ENCODE data around the gene ZDHHC12.

The ZDHHC12 gene

DNA sequence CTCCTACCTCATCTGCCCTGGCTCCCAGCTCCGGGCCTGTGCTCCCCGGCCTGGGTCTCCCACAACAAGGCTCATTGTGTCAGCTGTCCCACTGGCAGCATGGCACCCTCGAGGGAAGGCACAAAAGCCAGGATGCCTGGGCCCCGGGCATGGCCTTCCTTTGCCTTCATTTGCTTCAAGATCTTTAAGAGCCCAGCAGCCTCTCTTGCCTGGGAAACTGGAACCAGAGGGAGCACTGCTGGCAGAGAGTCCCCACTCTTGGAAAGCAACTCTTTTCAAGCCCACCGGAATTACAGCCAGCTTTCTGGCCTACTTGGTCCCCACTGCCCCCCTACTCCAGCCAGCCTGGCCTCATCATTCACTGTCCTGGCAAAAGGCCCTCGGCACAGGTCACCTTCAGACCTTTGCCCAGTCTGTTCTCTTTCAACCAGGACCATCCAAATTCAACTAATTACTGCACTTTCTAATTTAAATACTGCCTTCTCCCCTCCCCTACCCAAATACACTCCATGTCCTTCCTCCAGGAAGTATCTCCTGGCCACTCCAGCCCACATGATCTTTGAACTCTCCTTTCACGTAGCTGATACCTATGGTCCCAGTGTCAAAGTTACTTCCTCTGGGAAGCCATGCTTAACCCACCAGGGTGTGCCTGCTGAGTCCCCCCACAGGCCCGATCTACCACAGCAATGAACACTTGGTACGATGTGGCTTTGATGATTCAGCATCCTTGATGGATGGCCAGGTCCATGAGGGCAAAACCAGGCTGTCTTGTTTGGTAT, 38.9 kb upstream of the ZDHHC12 start:
- Histone ChIP-seq H3K27me3 (replicated peaks; ENCODE audit: control insufficient read depth, insufficient read depth, low read length, poor library complexity, severe bottlenecking) (no peaks in the 10 kb centered on the region), H3K9me3 (ENCODE audit: control insufficient read depth, low read length) (no peaks in the 10 kb centered on the region), H3K4me1 (ENCODE audit: control insufficient read depth, insufficient read depth, low read length, poor library complexity, severe bottlenecking) (no peaks in the 10 kb centered on the region), H3K36me3 (ENCODE audit: control insufficient read depth, insufficient read depth, low read length) (peaks cover 1% of the 10 kb centered on the region), H3K27ac (ENCODE audit: insufficient read depth, low read length, poor library complexity, severe bottlenecking) (no peak overlapping the region), H3K4me3 (ENCODE audit: insufficient read depth, low read depth, low read length, poor library complexity, severe bottlenecking) (no peak overlapping the region)
- no peak for DNase-seq

- Histone ChIP-seq H3K4me1 (ENCODE audit: control insufficient read depth, insufficient read depth, low read length, poor library complexity, severe bottlenecking) (no peaks in the 10 kb centered on the region), H3K9me3 (ENCODE audit: control insufficient read depth, low read length) (no peaks in the 10 kb centered on the region), H3K27ac (ENCODE audit: insufficient read depth, low read length, poor library complexity, severe bottlenecking) (no peak overlapping the region), H3K27me3 (replicated peaks; ENCODE audit: control insufficient read depth, insufficient read depth, low read length, poor library complexity, severe bottlenecking) (no peaks in the 10 kb centered on the region), H3K36me3 (ENCODE audit: control insufficient read depth, insufficient read depth, low read length) (peaks cover 19% of the 10 kb centered on the region), H3K4me3 (ENCODE audit: insufficient read depth, low read depth, low read length, poor library complexity, severe bottlenecking) (no peak overlapping the region)
- no peak for DNase-seq
These were observed 33.7 kb upstream of the ZDHHC12 start for GRCh38 chr9:128757602-128758001.

- Histone ChIP-seq H3K27me3 (replicated peaks; ENCODE audit: control insufficient read depth, insufficient read depth, low read length, poor library complexity, severe bottlenecking) (no peaks in the 10 kb centered on the region), H3K27ac (ENCODE audit: insufficient read depth, low read length, poor library complexity, severe bottlenecking) (no peak overlapping the region), H3K9me3 (ENCODE audit: control insufficient read depth, low read length) (no peaks in the 10 kb centered on the region), H3K36me3 (ENCODE audit: control insufficient read depth, insufficient read depth, low read length) (peaks cover 35% of the 10 kb centered on the region), H3K4me3 (ENCODE audit: insufficient read depth, low read depth, low read length, poor library complexity, severe bottlenecking) (no peak overlapping the region), H3K4me1 (ENCODE audit: control insufficient read depth, insufficient read depth, low read length, poor library complexity, severe bottlenecking) (no peaks in the 10 kb centered on the region)
- DNase-seq, result no peak
These were observed 29.7 kb upstream of the ZDHHC12 start for GRCh38 chr9:128753627-128754026.

DNA sequence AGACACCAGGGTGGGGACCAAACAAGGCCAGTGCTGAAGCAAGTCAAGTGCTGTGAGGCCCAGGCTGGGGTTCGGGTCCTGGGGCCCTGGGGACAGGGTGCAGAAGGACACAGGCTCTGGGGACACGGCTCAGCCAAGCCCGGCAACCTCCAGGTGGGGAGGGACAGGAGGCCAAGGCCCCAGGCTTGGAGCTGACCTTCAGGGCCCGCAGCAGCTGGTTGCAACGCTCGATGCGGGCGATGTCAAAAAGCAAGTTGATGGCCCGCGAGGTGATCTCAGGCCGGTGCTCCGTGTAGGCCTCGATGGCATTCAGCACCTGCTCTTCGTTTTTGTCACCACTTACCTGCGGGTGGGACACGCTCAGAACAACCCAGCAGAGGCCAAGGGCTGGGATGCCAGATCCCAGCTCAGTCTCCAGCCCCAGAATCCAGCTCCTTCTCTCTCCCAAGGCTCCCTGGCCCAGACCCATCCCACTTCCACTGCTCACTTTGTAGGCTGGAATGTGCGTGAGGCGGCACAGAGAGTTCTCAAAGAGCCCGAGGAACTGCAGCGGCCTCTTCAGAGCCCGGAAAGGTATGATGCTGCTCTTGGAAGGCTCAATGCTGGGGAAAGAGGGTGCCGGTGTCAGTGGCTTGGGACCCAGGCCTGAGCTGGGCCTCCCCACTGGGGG, 27.1 kb upstream of the ZDHHC12 start:
- Histone ChIP-seq H3K4me1 (ENCODE audit: control insufficient read depth, insufficient read depth, low read length, poor library complexity, severe bottlenecking) (no peaks in the 10 kb centered on the region), H3K27ac (ENCODE audit: insufficient read depth, low read length, poor library complexity, severe bottlenecking) (no peak overlapping the region), H3K27me3 (replicated peaks; ENCODE audit: control insufficient read depth, insufficient read depth, low read length, poor library complexity, severe bottlenecking) (no peaks in the 10 kb centered on the region), H3K36me3 (ENCODE audit: control insufficient read depth, insufficient read depth, low read length) (peaks cover 35% of the 10 kb centered on the region), H3K4me3 (ENCODE audit: insufficient read depth, low read depth, low read length, poor library complexity, severe bottlenecking) (no peak overlapping the region), H3K9me3 (ENCODE audit: control insufficient read depth, low read length) (no peaks in the 10 kb centered on the region)
- DNase-seq, result no peak

DNA sequence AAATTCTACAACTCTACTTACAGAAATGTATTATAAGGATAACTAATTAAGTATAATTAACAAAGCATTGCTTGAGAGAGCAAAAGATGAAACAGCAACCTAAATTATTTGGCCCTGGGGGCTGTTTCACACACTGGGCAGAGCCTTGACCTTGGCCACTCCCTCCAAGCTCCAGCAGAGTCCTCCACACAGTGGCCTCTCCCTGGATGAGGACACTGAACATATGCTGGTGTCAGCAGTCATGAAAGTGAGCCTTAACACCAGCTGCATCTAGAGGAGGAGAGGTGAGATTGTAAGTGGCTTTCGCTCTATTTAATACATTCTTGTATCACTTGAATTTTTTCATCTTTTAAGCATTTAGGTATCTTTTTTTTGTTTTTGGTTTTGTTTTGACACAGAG, 23.3 kb upstream of the ZDHHC12 start:
- no peaks in the 10 kb centered on the region for H3K27me3 ChIP-seq (replicated peaks; ENCODE audit: control insufficient read depth, insufficient read depth, low read length, poor library complexity, severe bottlenecking)

GRCh38 chr9:128743421-128743820, 19.5 kb upstream of the ZDHHC12 start:
- Histone ChIP-seq H3K27ac (ENCODE audit: insufficient read depth, low read length, poor library complexity, severe bottlenecking) (no peak overlapping the region), H3K4me1 (ENCODE audit: control insufficient read depth, insufficient read depth, low read length, poor library complexity, severe bottlenecking) (no peaks in the 10 kb centered on the region), H3K36me3 (ENCODE audit: control insufficient read depth, insufficient read depth, low read length) (peaks cover 17% of the 10 kb centered on the region), H3K4me3 (ENCODE audit: insufficient read depth, low read depth, low read length, poor library complexity, severe bottlenecking) (no peak overlapping the region), H3K9me3 (ENCODE audit: control insufficient read depth, low read length) (no peaks in the 10 kb centered on the region), H3K27me3 (replicated peaks; ENCODE audit: control insufficient read depth, insufficient read depth, low read length, poor library complexity, severe bottlenecking) (no peaks in the 10 kb centered on the region)
- no peak for DNase-seq

More for the DNA sequence above, 23.3 kb upstream of the ZDHHC12 start:
- no peak for DNase-seq
- H3K4me1 ChIP-seq (ENCODE audit: control insufficient read depth, insufficient read depth, low read length, poor library complexity, severe bottlenecking), result no peaks in the 10 kb centered on the region
- no peak overlapping the region for H3K4me3 ChIP-seq (ENCODE audit: insufficient read depth, low read depth, low read length, poor library complexity, severe bottlenecking)
- no peak overlapping the region for H3K27ac ChIP-seq (ENCODE audit: insufficient read depth, low read length, poor library complexity, severe bottlenecking)
- H3K9me3 ChIP-seq (ENCODE audit: control insufficient read depth, low read length), result no peaks in the 10 kb centered on the region
- H3K36me3 ChIP-seq (ENCODE audit: control insufficient read depth, insufficient read depth, low read length), result peaks cover 14% of the 10 kb centered on the region

DNA sequence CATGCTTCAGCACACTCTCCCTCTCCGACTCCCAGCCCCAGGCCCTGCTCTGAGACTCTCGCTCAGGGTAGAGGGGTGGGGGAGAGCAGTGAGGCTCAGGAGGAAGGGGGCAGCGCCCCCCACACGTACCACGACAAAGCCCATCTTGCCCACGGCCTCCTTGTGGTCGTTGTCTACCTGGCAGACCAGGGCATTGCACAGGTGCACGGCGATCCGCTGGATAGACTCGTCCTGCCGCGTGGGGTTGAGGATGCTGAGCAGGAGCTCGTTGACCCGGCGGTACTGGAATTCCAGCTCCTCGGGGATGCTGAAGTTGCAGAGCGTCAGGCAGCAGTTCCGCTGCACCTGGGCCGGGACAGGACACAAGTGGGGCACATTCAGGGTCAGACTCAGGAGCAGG, 18.5 kb upstream of the ZDHHC12 start:
- Histone ChIP-seq H3K27me3 (replicated peaks; ENCODE audit: control insufficient read depth, insufficient read depth, low read length, poor library complexity, severe bottlenecking) (no peaks in the 10 kb centered on the region), H3K36me3 (ENCODE audit: control insufficient read depth, insufficient read depth, low read length) (peaks cover 17% of the 10 kb centered on the region), H3K4me3 (ENCODE audit: insufficient read depth, low read depth, low read length, poor library complexity, severe bottlenecking) (no peak overlapping the region), H3K9me3 (ENCODE audit: control insufficient read depth, low read length) (no peaks in the 10 kb centered on the region), H3K4me1 (ENCODE audit: control insufficient read depth, insufficient read depth, low read length, poor library complexity, severe bottlenecking) (no peaks in the 10 kb centered on the region), H3K27ac (ENCODE audit: insufficient read depth, low read length, poor library complexity, severe bottlenecking) (no peak overlapping the region)
- DNase-seq, result no peak

GRCh38 chr9:128735373-128735772, 11.4 kb upstream of the ZDHHC12 start:
- Histone ChIP-seq H3K9me3 (ENCODE audit: control insufficient read depth, low read length) (no peaks in the 10 kb centered on the region), H3K27me3 (replicated peaks; ENCODE audit: control insufficient read depth, insufficient read depth, low read length, poor library complexity, severe bottlenecking) (no peaks in the 10 kb centered on the region), H3K4me3 (ENCODE audit: insufficient read depth, low read depth, low read length, poor library complexity, severe bottlenecking) (no peak overlapping the region), H3K4me1 (ENCODE audit: control insufficient read depth, insufficient read depth, low read length, poor library complexity, severe bottlenecking) (no peaks in the 10 kb centered on the region), H3K36me3 (ENCODE audit: control insufficient read depth, insufficient read depth, low read length) (peaks cover 27% of the 10 kb centered on the region), H3K27ac (ENCODE audit: insufficient read depth, low read length, poor library complexity, severe bottlenecking) (no peak overlapping the region)
- no peak for DNase-seq

GRCh38 chr9:128733256-128733655, 9.3 kb upstream of the ZDHHC12 start:
- no peak overlapping the region for H3K27ac ChIP-seq (ENCODE audit: insufficient read depth, low read length, poor library complexity, severe bottlenecking)
- no peak overlapping the region for H3K4me3 ChIP-seq (ENCODE audit: insufficient read depth, low read depth, low read length, poor library complexity, severe bottlenecking)
- peaks cover 24% of the 10 kb centered on the region for H3K36me3 ChIP-seq (ENCODE audit: control insufficient read depth, insufficient read depth, low read length)
- no peaks in the 10 kb centered on the region for H3K27me3 ChIP-seq (replicated peaks; ENCODE audit: control insufficient read depth, insufficient read depth, low read length, poor library complexity, severe bottlenecking)
- no peak for DNase-seq
- no peaks in the 10 kb centered on the region for H3K4me1 ChIP-seq (ENCODE audit: control insufficient read depth, insufficient read depth, low read length, poor library complexity, severe bottlenecking)
- H3K9me3 ChIP-seq (ENCODE audit: control insufficient read depth, low read length), result no peaks in the 10 kb centered on the region

DNA sequence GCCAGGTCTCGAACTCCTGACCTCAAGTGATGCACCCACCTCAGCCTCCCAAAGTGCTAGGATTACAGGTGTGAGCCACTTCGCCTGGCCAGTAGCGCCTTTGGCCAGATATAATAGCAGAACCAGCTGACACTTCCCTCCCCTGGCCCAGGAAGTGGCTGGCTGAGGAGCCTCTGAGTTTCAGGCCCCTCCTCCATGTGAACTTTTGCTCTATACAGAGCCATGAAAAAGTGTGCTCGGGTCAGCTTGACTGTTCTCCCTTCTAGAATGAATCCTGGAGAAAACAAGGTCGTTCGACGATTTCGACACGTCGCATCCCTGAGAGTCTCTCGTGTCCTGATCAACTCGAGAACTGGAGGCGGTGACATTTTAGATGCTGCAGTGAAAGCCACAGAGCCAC, 8.6 kb upstream of the ZDHHC12 start:
- Histone ChIP-seq H3K4me1 (ENCODE audit: control insufficient read depth, insufficient read depth, low read length, poor library complexity, severe bottlenecking) (no peaks in the 10 kb centered on the region), H3K27me3 (replicated peaks; ENCODE audit: control insufficient read depth, insufficient read depth, low read length, poor library complexity, severe bottlenecking) (no peaks in the 10 kb centered on the region), H3K9me3 (ENCODE audit: control insufficient read depth, low read length) (no peaks in the 10 kb centered on the region), H3K36me3 (ENCODE audit: control insufficient read depth, insufficient read depth, low read length) (peaks cover 24% of the 10 kb centered on the region), H3K4me3 (ENCODE audit: insufficient read depth, low read depth, low read length, poor library complexity, severe bottlenecking) (no peak overlapping the region), H3K27ac (ENCODE audit: insufficient read depth, low read length, poor library complexity, severe bottlenecking) (no peak overlapping the region)
- DNase-seq, result no peak
